Measurements from ENCODE around the gene MARK4.

DNA sequence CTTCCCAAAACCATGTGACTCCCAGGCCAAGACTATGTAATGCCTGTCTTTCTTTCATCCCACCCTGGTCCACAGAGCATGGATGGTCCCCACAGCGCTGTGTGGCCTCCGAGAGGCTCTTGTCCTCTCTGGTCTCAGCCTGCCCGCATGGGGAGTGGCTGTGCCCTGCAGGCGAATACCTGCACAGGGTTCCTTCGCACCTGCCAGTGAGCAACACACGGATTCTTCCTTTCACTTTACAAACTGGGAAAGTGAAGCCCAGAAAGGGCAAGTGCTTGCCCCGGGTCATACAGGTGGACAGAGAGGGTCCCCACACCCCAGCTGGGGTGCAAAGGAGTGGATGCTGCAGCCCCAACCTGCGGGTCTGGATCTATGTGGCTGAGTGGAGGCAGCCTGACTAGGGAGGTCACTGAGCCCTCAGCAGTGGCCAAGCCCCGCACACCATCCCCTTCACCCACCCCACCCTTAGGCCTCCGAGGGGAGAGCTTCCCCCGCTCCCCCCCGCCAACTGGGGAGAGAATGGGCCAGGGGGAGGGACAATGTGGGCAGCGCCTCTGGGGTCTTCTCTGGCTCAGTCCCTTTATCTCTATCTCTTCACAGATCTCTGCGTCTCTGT is 747 bp upstream of the MARK4 start:
- TF ChIP-seq POLR2A (IDR thresholded peaks at IDR 0.05) = no peak
- TF ChIP-seq, protein P1, sequence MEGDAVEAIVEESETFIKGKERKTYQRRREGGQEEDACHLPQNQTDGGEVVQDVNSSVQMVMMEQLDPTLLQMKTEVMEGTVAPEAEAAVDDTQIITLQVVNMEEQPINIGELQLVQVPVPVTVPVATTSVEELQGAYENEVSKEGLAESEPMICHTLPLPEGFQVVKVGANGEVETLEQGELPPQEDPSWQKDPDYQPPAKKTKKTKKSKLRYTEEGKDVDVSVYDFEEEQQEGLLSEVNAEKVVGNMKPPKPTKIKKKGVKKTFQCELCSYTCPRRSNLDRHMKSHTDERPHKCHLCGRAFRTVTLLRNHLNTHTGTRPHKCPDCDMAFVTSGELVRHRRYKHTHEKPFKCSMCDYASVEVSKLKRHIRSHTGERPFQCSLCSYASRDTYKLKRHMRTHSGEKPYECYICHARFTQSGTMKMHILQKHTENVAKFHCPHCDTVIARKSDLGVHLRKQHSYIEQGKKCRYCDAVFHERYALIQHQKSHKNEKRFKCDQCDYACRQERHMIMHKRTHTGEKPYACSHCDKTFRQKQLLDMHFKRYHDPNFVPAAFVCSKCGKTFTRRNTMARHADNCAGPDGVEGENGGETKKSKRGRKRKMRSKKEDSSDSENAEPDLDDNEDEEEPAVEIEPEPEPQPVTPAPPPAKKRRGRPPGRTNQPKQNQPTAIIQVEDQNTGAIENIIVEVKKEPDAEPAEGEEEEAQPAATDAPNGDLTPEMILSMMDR (IDR thresholded peaks at IDR 0.05) = no peak

Data from transverse colon (tissue), 3 donors.